ENCODE data around the gene GCSAML.

DNA sequence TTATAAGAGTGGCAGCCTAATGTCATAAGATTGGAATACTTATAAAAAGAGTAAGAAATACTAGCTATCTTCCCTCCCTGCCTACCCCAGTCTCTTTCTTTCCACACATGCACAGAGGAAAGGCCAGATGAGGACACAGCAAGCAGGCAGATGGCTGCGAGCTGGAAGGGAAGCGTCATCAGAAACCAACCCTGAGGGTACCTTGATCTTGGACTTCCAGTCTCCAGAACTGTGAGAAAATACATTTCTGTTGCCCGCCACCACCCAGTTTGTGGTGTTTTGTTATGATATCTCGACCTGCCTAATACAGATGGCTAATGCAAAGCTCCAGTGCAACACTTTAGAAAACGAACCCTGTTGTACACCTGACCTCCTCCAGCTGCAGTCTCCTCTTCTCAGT, 10.4 kb upstream of the GCSAML start:
- TF ChIP-seq, protein P1, sequence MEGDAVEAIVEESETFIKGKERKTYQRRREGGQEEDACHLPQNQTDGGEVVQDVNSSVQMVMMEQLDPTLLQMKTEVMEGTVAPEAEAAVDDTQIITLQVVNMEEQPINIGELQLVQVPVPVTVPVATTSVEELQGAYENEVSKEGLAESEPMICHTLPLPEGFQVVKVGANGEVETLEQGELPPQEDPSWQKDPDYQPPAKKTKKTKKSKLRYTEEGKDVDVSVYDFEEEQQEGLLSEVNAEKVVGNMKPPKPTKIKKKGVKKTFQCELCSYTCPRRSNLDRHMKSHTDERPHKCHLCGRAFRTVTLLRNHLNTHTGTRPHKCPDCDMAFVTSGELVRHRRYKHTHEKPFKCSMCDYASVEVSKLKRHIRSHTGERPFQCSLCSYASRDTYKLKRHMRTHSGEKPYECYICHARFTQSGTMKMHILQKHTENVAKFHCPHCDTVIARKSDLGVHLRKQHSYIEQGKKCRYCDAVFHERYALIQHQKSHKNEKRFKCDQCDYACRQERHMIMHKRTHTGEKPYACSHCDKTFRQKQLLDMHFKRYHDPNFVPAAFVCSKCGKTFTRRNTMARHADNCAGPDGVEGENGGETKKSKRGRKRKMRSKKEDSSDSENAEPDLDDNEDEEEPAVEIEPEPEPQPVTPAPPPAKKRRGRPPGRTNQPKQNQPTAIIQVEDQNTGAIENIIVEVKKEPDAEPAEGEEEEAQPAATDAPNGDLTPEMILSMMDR (IDR thresholded peaks at IDR 0.05), result no peak
- no peak for TF ChIP-seq POLR2A (IDR thresholded peaks at IDR 0.05)

Data from Peyer's patch (tissue), 4 donors.